Measurements from ENCODE around the gene SUGCT. TPM values are rescaled to one million over a fixed set of nuclear protein-coding genes. Genes with fewer than 3 reads are reported as not detected.

The SUGCT gene
- total and polyA plus RNA-seq, 9 of the 15 experiments (the other 6 are each of a cell fraction or from before 2014, with no cell fraction given): 0.58 to 2.5 (median 1.4) TPM

DNA sequence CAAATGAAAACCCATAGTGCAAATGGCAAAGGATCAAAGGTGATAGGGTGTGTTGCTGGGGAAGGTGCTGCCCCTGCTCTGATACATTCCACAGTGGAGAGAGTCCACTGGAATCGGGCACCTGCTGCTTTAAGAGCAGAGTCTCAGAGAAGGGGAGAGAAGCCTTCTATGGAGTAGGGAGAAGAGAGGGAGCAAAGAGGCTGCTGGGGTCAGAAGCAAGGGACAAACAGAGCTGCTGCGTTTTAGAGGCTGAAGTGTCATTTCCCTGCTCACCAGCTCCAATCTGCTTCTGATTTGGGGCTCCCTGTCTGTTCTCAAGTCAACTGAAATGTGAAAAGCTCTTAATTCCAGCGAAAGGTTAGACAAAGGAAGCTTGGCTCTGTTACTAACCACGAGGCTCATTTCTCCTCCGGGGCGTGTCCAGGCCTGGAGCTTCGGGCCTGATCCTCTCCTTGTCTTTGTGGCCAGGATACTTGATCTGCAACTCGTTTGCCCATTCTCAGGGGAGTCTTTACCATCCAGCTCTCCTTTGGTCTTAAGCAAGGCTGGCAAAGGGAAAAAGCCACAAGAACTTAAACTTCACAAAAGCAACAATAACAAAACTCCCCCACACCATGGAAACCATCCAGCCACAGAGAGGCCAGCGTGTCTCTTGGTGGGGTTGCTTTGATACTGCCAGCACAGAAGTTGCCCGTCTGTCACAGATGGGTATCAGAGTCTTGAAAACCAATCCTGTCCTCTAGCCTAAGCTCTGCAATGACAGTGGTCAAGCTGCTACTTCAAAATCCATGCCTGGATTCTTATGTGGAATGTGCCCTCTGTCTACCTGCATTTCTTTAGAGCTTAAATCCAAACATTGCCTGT is 692.6 kb downstream of the SUGCT start (continued):
- TF ChIP-seq, protein P1, sequence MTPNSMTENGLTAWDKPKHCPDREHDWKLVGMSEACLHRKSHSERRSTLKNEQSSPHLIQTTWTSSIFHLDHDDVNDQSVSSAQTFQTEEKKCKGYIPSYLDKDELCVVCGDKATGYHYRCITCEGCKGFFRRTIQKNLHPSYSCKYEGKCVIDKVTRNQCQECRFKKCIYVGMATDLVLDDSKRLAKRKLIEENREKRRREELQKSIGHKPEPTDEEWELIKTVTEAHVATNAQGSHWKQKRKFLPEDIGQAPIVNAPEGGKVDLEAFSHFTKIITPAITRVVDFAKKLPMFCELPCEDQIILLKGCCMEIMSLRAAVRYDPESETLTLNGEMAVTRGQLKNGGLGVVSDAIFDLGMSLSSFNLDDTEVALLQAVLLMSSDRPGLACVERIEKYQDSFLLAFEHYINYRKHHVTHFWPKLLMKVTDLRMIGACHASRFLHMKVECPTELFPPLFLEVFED (CRISPR knock-in tag; conservative IDR thresholded peaks at IDR 0.05): no peak

DNA sequence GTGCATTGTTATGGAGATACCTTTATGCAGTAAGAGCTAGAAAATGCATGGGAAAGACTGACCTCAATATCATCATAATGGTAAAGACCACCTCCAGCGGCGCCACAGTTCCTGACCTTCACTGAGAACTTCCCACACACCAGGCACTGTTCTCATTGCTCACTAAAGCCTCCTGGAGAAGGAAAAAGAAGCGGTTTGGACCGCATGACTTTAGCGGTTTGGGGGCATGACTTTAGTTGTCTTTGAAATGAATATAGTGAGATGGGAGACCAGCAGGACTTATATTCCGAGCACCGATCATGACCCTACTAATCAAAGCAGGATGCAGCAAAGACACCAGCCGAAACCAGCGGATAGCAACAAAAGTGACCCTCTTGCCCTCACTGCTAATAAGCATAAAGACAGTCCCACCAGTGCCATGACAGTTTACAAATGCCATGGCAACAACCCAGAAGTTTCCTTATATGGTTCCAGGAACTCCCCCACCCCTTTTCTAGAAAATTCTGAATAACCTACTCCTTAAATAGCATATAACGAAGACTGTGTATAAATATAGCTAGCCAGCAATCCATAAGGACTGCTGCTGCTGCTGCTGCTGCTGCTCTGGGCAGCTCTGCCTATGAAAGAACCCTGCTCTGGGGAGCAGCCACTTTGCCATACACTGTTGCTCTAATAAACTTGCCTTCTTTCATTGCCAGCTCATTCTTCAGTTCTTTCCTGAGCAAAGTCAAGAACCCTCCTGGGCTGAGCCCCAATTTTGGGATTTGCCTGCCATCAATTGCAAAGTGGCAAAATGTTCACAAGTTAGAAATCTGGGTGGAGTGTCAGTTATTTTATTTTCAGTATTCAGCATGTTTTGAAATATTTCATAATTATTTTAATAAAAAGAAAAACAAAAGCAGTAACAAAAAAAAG is 694.1 kb downstream of the SUGCT start:
- in situ Hi-C loops (cut with MboI): no loop called here
- Histone ChIP-seq H3K4me2 (ENCODE audit: insufficient read depth, low read length) (no peak overlapping the region), H3K4me3 (no peak overlapping the region), H3K9me1 (ENCODE audit: control insufficient read depth, insufficient read depth, low read length) (no peaks in the 10 kb centered on the region), H3K27me3 (ENCODE audit: control insufficient read depth in 2 of 2, insufficient read depth in 2 of 2, low read length in 2 of 2) (no peaks in the 10 kb centered on the region), H3K9ac (ENCODE audit: insufficient read depth in 1 of 2, low read depth in 2 of 2, low read length in 2 of 2) (no peak overlapping the region), H3K4me1 (replicated peaks in 1 of 2; ENCODE audit: control insufficient read depth in 2 of 2, insufficient read depth in 2 of 2, low read length in 2 of 2) (no peaks in the 10 kb centered on the region), H4K20me1 (replicated peaks; ENCODE audit: control insufficient read depth, insufficient read depth, low read length) (no peaks in the 10 kb centered on the region), H3K36me3 (ENCODE audit: control insufficient read depth, insufficient read depth, low read length) (no peaks in the 10 kb centered on the region), H3K27ac (ENCODE audit: extremely low read depth, low read depth, low read length) (no peak overlapping the region), H3K79me2 (ENCODE audit: control insufficient read depth, insufficient read depth, low read length) (no peaks in the 10 kb centered on the region), H3K9me3 (replicated peaks; ENCODE audit: control insufficient read depth, insufficient read depth, low read depth, low read length) (no peaks in the 10 kb centered on the region), H2AFZ (ENCODE audit: low read depth, low read length) (no peak overlapping the region)
- WGBS (ENCODE audit: insufficient coverage, low coverage, missing lambda C conversion rate): 2% methylated on average over 10 of the region's 10 CpGs
- ChIA-PET CTCF (ENCODE audit: low intra/inter-chr PET ratio) (no interaction called here), POLR2A (interaction anchor here (0.7 kb wide), 1 partner anchor 15 kb away, joined by 3 read pairs; no protein-coding TSS in a partner anchor)
- DNase-seq (ENCODE audit: extremely low read depth in 1 of 4, low spot score in 3 of 4) (no peak), ATAC-seq (no peak), FAIRE-seq (no peak)
- no TSS peak for BruUV-seq (replicated peaks)
- intact Hi-C loops (cut with micrococcal nuclease): no loop called here
- TF ChIP-seq SPI1 (IDR thresholded peaks at IDR 0.05; ENCODE audit: borderline replicate concordance, low read depth, low read length): no peak
- TF ChIP-seq ZNF830 (CRISPR knock-in tag; IDR thresholded peaks at IDR 0.05): no peak
- TF ChIP-seq SMARCE1 (IDR thresholded peaks at IDR 0.05): no peak
- TF ChIP-seq ZNF121 (CRISPR knock-in tag; conservative IDR thresholded peaks at IDR 0.05): no peak
- no peak for TF ChIP-seq HNRNPK (IDR thresholded peaks at IDR 0.05; ENCODE audit: low read depth, low read length, poor library complexity, severe bottlenecking)
- no peak for TF ChIP-seq ZNF644 (tag; IDR thresholded peaks at IDR 0.05; ENCODE audit: low read depth)
- TF ChIP-seq BRF1 (IDR thresholded peaks at IDR 0.05; ENCODE audit: borderline replicate concordance, extremely low read depth, insufficient read length): no peak
- no peak for TF ChIP-seq FOS (IDR thresholded peaks at IDR 0.05; ENCODE audit: extremely low read depth, insufficient read length)
- no peak for TF ChIP-seq ZNF41 (CRISPR knock-in tag; conservative IDR thresholded peaks at IDR 0.05)
- TF ChIP-seq KLF16 (IDR thresholded peaks at IDR 0.05): no peak

Data from K562 (cell line).